22Rv1 (cell line): ENCODE data around the gene AAK1.

Source experiments
- ZFX ChIP-seq: fragments of 450-650 bp; IDR thresholded peaks from 2 replicates; pipeline ENCODE4 v1.6.1; 2017; ENCODE audit warnings: antibody characterized with exemption, borderline replicate concordance
- TF ChIP-seq, protein P1 (sequence below): fragments of 450-650 bp; IDR thresholded peaks from 2 replicates; pipeline ENCODE4 v1.5.1; 2017; ENCODE audit warnings: mild to moderate bottlenecking

- TF ChIP-seq, protein P1, sequence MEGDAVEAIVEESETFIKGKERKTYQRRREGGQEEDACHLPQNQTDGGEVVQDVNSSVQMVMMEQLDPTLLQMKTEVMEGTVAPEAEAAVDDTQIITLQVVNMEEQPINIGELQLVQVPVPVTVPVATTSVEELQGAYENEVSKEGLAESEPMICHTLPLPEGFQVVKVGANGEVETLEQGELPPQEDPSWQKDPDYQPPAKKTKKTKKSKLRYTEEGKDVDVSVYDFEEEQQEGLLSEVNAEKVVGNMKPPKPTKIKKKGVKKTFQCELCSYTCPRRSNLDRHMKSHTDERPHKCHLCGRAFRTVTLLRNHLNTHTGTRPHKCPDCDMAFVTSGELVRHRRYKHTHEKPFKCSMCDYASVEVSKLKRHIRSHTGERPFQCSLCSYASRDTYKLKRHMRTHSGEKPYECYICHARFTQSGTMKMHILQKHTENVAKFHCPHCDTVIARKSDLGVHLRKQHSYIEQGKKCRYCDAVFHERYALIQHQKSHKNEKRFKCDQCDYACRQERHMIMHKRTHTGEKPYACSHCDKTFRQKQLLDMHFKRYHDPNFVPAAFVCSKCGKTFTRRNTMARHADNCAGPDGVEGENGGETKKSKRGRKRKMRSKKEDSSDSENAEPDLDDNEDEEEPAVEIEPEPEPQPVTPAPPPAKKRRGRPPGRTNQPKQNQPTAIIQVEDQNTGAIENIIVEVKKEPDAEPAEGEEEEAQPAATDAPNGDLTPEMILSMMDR, result no peak
- no peak for TF ChIP-seq ZFX
These were observed 30.8 kb downstream of the AAK1 start for GRCh38 chr2:69612707-69613106.
